Measurements from ENCODE around the gene HTR2A.
"Not testable (repeated sequence)": the region's sequence is repeated elsewhere in the genome, so short reads cannot be mapped to it uniquely, and the experiment has no call there.

Gene HTR2A

GRCh38 chr13:46817838-46818476 lies 78.9 kb downstream of the HTR2A start:
- H3K4me3 ChIP-seq (ENCODE audit: low read depth, low read length): no peak overlapping the region
- no peak for DNase-seq (ENCODE audit: low read depth)

GRCh38 chr13:46817095-46817494 lies 79.8 kb downstream of the HTR2A start:
- DNase-seq (ENCODE audit: low read depth): no peak
- H3K4me3 ChIP-seq (ENCODE audit: low read depth, low read length): no peak overlapping the region

DNA sequence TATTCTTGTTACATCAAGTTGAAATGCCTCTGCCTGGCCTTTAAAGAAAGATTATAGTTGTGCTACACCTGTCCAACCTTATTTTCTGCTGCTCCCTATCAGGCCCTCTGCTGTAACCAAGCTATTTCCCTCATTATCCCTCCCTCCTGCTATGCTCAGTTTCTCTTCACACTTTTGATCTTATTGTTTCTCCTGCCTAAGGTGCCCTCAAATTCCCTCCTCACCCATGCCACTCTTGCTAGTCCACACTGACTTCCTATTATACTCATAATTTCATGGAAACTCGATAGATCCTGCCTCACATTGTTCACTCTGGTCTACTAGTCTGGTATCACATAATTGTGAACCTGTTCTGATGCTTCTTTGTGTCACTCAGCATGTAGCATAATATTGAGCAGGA lies 80.5 kb downstream of the HTR2A start:
- no peak for DNase-seq (ENCODE audit: low read depth)
- no peak overlapping the region for H3K4me3 ChIP-seq (ENCODE audit: low read depth, low read length)

DNA sequence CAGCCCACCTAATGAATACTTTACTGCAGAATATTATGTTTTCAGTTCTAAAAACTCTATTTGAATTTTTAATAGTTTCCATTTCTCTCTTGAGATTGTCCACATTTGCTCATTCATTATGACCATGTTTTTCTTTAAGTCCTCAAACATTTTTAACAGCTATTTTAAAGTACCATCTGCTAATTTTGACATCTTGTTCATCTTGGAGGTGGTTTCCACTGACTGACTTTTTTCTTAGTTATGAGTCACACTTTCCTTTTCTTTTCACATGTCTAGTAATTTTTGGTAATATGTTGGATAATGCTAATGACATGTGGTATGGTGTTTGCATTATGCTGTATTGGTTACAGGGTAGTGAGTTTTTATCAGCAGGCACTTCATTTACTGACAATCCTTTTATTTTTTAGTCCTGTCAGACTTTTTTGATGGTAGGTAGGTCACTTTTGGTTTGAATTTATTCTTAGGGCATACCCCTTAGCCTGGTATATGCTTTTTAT lies 84.5 kb downstream of the HTR2A start:
- no peak for DNase-seq (ENCODE audit: low read depth)
- no peak overlapping the region for H3K4me3 ChIP-seq (ENCODE audit: low read depth, low read length)

DNA sequence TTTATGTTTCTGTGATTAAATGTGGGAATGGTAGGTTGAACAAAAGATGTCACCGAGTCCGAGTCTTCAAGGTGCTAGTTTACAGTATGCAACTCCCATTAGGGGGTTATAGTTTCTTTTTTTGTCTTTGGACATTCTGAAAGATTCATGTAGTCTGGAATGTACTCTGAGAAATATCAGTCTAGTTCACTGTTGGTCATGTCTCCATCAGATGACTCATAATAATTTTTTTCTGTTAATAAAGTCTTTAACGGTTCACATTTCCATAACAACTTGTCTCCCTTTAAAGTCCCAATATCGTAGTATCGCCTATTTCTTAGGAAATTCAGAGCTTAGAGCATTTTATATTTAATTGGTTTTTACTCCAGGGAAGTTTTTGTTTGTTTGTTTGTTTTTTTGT lies 86.4 kb downstream of the HTR2A start:
- DNase-seq (ENCODE audit: low read depth): no peak

GRCh38 chr13:46804921-46805320 lies 91.9 kb downstream of the HTR2A start:
- DNase-seq (ENCODE audit: low read depth); H3K4me3 ChIP-seq (ENCODE audit: low read depth, low read length): not testable (repeated sequence)

More for the DNA sequence above, 86.4 kb downstream of the HTR2A start:
- no peak overlapping the region for H3K4me3 ChIP-seq (ENCODE audit: low read depth, low read length)

GRCh38 chr13:46804391-46804815 lies 92.5 kb downstream of the HTR2A start:
- H3K4me3 ChIP-seq (ENCODE audit: low read depth, low read length): no peak overlapping the region
- peak; percentile 93 for DNase-seq (ENCODE audit: low read depth)

- peak; percentile 36 for DNase-seq (ENCODE audit: low read depth)
- H3K4me3 ChIP-seq (ENCODE audit: low read depth, low read length): no peak overlapping the region
Observed at GRCh38 chr13:46803586-46803985, 93.3 kb downstream of the HTR2A start.

GRCh38 chr13:46801858-46802257 lies 95.0 kb downstream of the HTR2A start:
- H3K4me3 ChIP-seq (ENCODE audit: low read depth, low read length): no peak overlapping the region
- DNase-seq (ENCODE audit: low read depth): no peak

- DNase-seq (ENCODE audit: low read depth): no peak
- no peak overlapping the region for H3K4me3 ChIP-seq (ENCODE audit: low read depth, low read length)
Observed at GRCh38 chr13:46799139-46799538, 97.7 kb downstream of the HTR2A start.

GRCh38 chr13:46797501-46798237 lies 99.2 kb downstream of the HTR2A start:
- H3K4me3 ChIP-seq (ENCODE audit: low read depth, low read length): peak overlapping the region; percentile 72
- no peak for DNase-seq (ENCODE audit: low read depth)

DNA sequence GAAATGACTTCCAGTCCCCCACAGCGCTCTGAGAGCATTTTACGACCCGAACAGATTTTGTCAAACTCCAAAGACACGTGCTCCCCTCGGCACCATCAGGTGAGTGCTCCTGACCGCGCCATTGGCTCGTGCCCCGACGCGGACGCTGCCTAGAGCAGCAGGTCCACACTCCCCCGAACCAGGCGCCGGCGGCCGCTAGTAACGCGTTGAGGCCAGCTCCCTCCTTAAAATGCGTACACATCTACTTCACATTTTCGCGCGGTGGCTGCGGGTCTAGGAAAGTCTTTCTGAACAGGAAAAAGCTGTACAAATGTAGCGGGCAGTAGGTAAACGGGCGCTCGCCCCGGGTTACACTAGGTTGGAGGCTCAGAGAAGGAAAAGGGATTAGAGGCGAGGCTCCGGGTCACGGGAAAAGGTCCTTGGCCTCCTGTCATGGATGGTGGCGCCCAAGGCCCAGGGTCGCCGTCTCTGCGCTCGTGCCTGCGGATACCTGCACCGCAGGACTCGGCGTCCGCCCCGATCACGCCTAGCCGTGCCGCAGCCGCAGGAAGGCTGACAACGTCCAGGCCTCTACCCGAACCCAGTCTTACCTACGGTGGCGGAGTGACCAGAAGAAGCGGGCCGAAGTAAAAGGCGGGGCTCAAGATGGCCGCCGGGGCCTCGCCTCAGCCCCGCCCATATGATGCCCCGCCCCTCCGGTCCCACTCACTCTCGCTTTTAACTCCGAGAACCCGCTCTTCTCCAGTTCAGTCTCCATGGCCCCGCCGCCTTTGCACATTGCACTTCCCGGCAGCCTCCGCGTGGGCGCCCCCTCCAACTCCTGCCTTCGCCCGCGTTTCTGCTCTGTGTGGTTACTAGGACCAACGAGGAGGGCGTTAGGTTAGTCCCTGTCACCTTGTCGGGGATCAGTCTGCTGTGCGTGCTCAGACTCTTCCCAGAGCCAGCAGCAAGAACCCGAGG lies 100.1 kb downstream of the HTR2A start, which contains the start of gene ESD:
Gene ESD (minus strand): TSS at position 647 of the 960 bp plus-strand sequence. CDS start 5,748 bp downstream, outside the sequence.
- H3K4me3 ChIP-seq (ENCODE audit: low read depth, low read length): peak within 1 kb of the TSS; percentile 72

GRCh38 chr13:46796129-46796514 lies 100.7 kb downstream of the HTR2A start:
- DNase-seq (ENCODE audit: low read depth): no peak

More for the DNA sequence above, 100.1 kb downstream of the HTR2A start, which contains the start of gene ESD:
- peak; percentile 70 for DNase-seq (ENCODE audit: low read depth)

GRCh38 chr13:46795321-46795720 lies 101.5 kb downstream of the HTR2A start:
- H3K4me3 ChIP-seq (ENCODE audit: low read depth, low read length): no peak overlapping the region
- DNase-seq (ENCODE audit: low read depth): no peak

More at GRCh38 chr13:46796129-46796514, 100.7 kb downstream of the HTR2A start:
- H3K4me3 ChIP-seq (ENCODE audit: low read depth, low read length): peak overlapping the region; percentile 72

- DNase-seq (ENCODE audit: low read depth): no peak
- H3K4me3 ChIP-seq (ENCODE audit: low read depth, low read length): no peak overlapping the region
Observed at GRCh38 chr13:46783504-46783903, 113.3 kb downstream of the HTR2A start.

GRCh38 chr13:46782691-46783090 lies 114.2 kb downstream of the HTR2A start:
- H3K4me3 ChIP-seq (ENCODE audit: low read depth, low read length): no peak overlapping the region
- no peak for DNase-seq (ENCODE audit: low read depth)

DNA sequence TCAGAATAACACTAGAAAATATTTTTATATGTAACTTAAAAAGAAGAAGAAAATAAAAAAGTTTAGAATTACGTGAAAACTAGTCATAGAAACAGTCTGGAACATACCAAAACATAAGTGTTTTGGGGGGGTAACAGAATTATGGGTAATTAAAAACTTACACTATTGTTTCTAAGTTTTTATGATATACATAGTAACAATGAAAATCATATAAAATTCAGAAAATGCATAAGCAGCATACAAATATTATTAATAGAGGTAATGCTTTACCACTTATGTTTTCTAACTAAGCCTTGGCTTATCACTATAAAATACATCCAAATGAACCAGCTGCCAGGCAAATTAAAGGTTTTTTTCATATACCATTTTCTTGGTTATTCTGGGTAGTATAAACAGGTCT lies 114.8 kb downstream of the HTR2A start:
- no peak for DNase-seq (ENCODE audit: low read depth)
- no peak overlapping the region for H3K4me3 ChIP-seq (ENCODE audit: low read depth, low read length)

Measured in skeletal muscle cell (primary cell).